Fibroblast of the conjunctiva (primary cell): ENCODE results near the gene ZMAT5.

Experiments used
- DNase-seq: peaks from one replicate; pipeline ENCODE4 v3.0.0-alpha.2; 2010; ENCODE audit warnings: low read depth

Gene ZMAT5

GRCh38 chr22:29766632-29767170 lies at the start of gene ZMAT5:
TSS of gene ZMAT5 (minus strand) at chr22:29767007. CDS start at chr22:29748544, 18,463 bp downstream.
- peak; percentile 93 for DNase-seq

GRCh38 chr22:29816539-29816938 lies 49.7 kb upstream of the ZMAT5 start:
- DNase-seq, result no peak

GRCh38 chr22:29816128-29816527 lies 49.3 kb upstream of the ZMAT5 start:
- no peak for DNase-seq

- no peak for DNase-seq
Measured at GRCh38 chr22:29815580-29815979, 48.8 kb upstream of the ZMAT5 start.

- DNase-seq, result no peak
Measured at GRCh38 chr22:29814003-29814402, 47.2 kb upstream of the ZMAT5 start.

GRCh38 chr22:29813563-29813962 lies 46.8 kb upstream of the ZMAT5 start:
- DNase-seq, result no peak

GRCh38 chr22:29813126-29813525 lies 46.3 kb upstream of the ZMAT5 start:
- DNase-seq, result no peak

- DNase-seq, result no peak
Measured at GRCh38 chr22:29811377-29811776, 44.6 kb upstream of the ZMAT5 start.

- no peak for DNase-seq
Measured at GRCh38 chr22:29810216-29810615, 43.4 kb upstream of the ZMAT5 start.

GRCh38 chr22:29806196-29806595 lies 39.4 kb upstream of the ZMAT5 start:
- DNase-seq, result no peak

- no peak for DNase-seq
Measured at GRCh38 chr22:29804985-29805384, 38.2 kb upstream of the ZMAT5 start.

GRCh38 chr22:29803190-29803589 lies 36.4 kb upstream of the ZMAT5 start:
- DNase-seq, result no peak

- DNase-seq, result no peak
Measured at GRCh38 chr22:29801796-29802195, 35.0 kb upstream of the ZMAT5 start.

- no peak for DNase-seq
Measured at GRCh38 chr22:29801153-29801552, 34.3 kb upstream of the ZMAT5 start.

- DNase-seq, result peak; percentile 93
Measured at GRCh38 chr22:29799217-29799680, 32.4 kb upstream of the ZMAT5 start.

GRCh38 chr22:29798801-29799200 lies 32.0 kb upstream of the ZMAT5 start:
- no peak for DNase-seq

GRCh38 chr22:29798318-29798717 lies 31.5 kb upstream of the ZMAT5 start:
- no peak for DNase-seq

GRCh38 chr22:29797351-29797750 lies 30.5 kb upstream of the ZMAT5 start:
- DNase-seq, result no peak

GRCh38 chr22:29795663-29796062 lies 28.9 kb upstream of the ZMAT5 start:
- DNase-seq, result no peak

GRCh38 chr22:29793396-29793795 lies 26.6 kb upstream of the ZMAT5 start:
- DNase-seq, result no peak

- no peak for DNase-seq
Measured at GRCh38 chr22:29790061-29790460, 23.3 kb upstream of the ZMAT5 start.

GRCh38 chr22:29788339-29789279 lies 21.8 kb upstream of the ZMAT5 start:
- no peak for DNase-seq

- DNase-seq, result no peak
Measured at GRCh38 chr22:29787371-29787980, 20.7 kb upstream of the ZMAT5 start.
